HG02571 (cell line): ENCODE data around the gene UBR3.
"Not testable (repeated sequence)": the region's sequence is repeated elsewhere in the genome, so short reads cannot be mapped to it uniquely, and the experiment has no call there.

Experiments
- ATAC-seq: cut with Tn5 transposase; IDR thresholded peaks from one replicate; pipeline ENCODE4 v1.9.1; 2021; ENCODE audit warnings: mild to moderate bottlenecking, moderate library complexity; ENCODE audit not compliant: unreplicated experiment

The UBR3 gene

GRCh38 chr2:170092436-170093060 is 265.3 kb downstream of the UBR3 start:
- ATAC-seq, result no peak

DNA sequence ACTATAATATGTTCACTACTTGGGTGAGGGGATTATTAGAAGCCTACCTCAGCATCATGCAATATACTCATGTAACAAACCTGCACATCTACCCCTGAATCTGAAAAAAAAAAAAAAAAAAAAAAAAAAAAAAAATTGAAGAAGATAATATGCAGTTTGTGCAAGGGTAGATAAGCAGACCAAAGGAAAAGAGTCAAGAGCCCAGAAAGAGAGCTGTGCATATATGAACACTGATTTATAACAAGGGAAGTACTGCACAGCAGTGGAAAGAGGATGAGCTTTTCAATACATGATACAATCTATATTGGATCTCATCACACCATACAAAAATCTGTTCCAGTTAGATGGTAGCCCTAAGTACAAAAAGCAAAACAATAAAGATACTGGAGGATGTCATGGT is 268.1 kb downstream of the UBR3 start:
- ATAC-seq, result no peak

DNA sequence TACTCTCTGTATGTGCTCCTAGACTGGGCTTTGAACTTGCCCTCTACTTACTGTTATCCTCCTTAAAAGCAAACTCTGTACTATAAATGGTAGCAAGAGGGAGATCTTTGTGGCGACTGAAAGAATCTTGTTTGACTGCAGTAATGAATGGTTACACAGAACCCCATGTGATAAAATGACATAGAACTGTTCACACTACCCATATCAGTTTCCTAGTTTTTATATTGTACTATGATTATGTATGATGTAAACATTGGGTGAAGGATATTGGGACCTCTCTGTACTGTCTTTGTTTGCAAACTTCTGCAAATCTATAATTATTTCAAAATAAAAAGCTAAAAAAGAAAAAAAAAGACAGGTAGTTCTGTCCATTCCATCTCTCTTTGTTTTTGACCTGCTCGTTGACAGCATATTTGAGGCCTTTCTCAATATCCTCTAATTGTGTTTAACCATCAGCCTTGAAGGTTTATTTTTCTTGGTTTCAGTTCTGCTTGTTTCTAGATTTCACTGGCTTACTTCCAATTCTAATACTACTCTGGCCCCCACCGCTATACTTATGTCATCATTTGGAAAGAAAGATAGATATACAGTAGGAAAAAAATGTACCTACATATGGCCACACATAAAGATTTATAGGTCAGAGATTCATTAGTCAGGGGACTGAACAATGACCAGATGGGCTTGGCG is 271.5 kb downstream of the UBR3 start:
- no peak for ATAC-seq

DNA sequence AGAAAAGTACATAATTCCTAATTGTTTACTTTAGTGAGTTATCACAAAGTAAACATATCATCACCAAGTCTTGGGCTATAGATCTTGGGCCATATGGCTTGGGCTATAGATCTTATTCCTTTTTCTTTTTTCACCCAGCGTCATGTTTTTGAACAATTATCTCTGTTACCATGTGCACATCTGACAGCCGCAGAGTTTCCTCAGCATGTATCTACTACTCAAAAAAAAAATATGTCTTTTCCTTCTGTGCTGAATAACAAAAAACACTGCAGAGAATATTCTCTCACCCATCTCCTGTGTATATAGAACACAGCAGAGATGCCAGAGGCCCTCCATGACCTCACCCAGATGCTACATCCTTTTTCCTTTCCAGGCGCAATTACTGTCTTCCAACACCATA is 274.5 kb downstream of the UBR3 start:
- ATAC-seq, result no peak

DNA sequence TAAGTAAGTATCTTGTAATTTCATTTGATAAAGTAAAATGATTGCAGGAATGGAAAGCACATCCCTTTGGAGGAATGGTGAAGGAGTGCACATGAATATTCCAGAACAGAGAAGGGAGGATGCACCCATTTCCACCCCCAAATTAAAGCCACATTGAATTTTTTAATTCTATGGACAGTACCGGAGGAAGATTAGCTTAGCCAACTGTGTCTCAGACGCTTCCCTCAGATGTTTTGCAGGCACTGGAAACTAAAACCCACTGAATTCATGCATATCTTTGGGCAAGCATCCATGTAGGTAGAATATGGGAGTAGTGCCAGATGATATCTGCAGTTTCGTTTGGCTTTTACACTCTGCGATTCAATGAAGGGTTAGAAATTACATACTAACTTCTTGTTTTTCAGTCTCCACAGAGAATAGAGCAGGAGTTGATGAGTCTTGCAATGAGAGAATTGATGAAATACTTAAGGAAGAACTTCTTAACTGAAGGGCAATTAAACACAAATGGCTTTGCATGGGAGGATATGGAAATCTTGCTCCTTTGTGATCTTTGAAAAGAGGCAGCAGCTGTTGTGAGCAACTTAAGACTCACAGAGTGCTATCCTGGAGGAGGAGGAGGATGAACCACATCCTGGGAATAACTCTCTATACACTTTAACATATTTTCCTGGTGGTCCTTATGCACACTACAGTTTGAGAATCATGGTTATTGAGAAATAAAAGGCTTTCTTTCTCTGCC is 279.0 kb downstream of the UBR3 start:
- ATAC-seq, result no peak

- ATAC-seq, result no peak
These were observed 286.1 kb downstream of the UBR3 start for GRCh38 chr2:170113168-170113894.

- ATAC-seq, result no peak
These were observed 288.4 kb downstream of the UBR3 start for GRCh38 chr2:170115501-170116229.

GRCh38 chr2:170118641-170119040 is 291.4 kb downstream of the UBR3 start:
- ATAC-seq, result no peak

DNA sequence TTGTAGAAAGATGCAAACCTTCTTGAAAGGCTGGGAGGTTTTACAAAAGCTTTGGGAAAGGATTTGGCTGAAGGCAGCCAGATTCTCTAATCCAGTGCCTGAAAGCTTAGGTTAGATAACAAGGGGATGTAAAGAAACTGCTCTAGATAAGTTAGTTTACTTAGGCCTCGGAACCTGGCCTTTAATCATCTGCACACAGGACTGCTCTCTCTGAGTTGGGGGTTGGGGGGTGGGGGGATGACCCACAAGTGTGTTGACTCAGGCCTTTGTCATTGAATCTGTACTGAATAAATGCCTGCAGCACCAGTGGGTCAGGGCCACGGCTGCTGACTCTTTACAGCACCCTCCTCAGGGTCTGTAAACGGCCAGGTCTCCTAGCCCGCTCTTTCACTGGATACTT is 292.1 kb downstream of the UBR3 start:
- ATAC-seq, result not testable (repeated sequence)

DNA sequence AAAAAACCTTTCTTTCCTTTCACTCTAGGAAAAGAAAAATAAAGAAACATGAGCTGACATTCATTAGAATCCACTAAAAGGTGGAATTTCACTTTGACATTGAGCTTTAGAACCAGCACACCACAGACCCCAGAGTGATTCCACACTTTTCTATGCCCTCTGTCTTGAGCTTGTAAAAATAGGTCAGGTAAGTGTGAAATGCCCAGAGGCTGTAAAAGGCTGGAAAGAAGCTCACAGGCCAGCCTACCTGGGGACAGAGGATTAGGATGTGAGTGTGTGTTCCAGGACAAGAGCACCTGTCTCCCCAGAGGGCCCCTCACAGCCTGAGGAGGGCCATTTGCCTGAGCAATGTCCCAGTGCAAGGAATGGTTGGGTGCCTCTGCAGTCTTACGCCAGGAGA is 294.4 kb downstream of the UBR3 start:
- ATAC-seq, result no peak

GRCh38 chr2:170122883-170123547 is 295.8 kb downstream of the UBR3 start:
- ATAC-seq, result no peak

DNA sequence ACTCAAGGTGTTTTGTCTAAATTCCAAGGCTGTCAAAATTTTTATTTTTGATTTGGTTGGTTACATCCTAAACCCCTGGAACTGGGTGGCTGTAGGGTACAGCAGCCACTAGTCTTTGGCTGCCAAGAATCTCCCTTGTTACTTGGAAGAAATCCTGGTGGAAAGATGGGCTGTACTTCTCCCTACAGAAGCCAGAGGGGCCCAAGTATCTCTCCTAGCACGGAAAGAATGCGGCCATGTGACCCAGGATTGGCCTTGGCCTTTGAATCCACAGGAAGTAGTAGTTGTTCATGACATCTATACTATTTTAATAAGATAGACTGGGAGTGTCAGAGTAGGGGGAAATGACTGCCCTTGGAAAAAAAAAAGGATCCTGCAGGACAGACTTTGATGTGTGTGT is 296.3 kb downstream of the UBR3 start:
- no peak for ATAC-seq

- ATAC-seq, result not testable (repeated sequence)
These were observed 299.0 kb downstream of the UBR3 start for GRCh38 chr2:170126138-170126728.
